HG03280 (cell line): ENCODE data around the gene BLID.

Experiments
- ATAC-seq: cut with Tn5 transposase; IDR thresholded peaks from one replicate; pipeline ENCODE4 v1.9.1; 2021; ENCODE audit warnings: mild to moderate bottlenecking, moderate library complexity; ENCODE audit not compliant: unreplicated experiment

The BLID gene, protein sequence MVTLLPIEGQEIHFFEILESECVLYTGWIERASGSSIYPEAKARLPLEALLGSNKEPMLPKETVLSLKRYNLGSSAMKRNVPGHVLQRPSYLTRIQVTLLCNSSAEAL

DNA sequence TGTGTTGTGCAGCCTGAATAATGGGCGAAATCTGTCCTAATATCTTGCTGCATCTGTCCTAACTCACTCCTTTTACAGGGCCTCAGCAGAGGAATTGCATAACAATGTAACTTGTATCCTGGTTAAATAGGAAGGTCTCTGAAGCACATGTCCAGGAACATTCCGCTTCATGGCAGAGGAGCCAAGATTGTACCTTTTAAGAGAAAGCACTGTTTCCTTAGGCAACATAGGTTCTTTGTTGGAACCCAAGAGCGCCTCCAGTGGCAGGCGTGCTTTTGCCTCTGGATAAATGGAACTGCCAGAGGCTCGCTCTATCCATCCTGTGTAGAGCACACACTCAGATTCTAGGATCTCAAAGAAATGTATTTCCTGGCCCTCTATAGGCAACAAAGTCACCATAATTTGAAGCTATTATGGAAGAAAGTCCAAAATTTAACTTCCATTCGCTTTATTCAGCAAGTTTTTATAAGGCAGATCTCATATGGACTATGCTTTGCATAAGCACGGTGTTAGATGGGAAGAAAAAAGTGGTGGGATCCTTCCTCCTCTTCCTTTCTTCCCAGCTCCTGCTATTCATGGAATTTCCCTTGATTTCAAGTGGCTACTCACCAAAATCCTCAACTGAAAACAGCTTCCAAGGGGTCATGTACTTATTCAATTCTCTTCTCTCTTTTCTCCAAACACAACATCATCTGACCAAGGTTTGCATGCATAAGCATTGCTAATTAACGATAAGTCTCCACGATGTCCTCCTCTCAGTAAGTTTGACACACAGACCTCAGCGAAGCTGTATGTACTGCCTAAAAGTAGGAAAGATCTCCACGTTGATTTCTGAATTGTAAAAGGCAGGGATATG lies at the start of gene BLID:
Gene BLID (minus strand): TSS at position 692 of the 856 bp plus-strand sequence. CDS start 293 bp downstream, at position 399.
- ATAC-seq: no peak

DNA sequence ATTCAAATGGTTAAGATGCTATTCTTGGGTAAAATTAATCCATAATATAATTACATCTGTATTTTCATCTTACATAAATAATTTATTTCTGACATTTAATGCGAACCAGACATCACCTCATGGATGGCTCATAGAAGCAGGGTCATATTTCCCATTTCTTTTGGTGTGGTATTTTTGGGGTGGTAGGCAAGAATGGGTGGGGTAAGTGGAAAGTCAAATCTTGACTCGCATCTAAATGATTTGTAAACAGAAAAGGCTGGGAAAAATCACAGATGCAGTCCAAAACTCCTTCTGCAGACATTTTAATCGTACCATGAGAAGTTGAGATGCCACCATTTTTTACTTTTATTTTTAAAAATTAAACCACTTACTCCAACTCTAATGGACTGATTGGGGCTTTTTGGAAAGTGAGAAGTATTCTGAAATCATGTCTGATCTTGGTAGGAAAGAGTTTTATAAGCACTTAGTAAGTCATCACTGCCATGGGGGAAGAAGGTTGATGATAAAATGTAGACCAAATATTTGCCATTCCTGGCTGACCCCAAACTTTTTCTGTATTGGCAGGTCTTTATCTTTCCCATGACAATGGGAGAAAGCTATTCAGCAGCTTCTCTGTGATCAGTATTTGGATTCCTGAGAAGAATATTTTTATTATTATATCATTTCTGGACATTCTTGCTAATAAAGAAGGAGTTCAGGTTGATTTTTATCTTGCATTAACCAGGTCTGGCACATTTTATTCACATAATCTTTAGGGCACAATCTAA lies 47.2 kb upstream of the BLID start:
- ATAC-seq: no peak

DNA sequence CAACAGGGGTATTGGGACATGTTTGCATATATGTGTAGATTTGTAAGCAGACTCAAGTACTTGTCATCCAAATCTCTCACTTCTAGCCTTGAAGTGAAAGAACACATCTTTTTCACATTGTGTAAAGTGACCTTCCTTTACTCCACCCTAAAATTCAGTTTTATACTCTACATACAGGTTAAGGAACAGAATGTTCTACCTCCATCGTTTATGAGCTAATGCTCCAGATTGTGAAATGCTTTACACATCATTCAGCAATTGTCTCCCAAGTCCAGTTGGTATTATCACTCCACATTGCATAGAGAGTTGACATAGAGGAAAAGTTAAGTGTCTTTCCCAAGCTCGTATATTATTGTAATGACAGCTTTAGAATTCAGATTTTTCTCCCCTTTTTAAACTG lies 46.1 kb upstream of the BLID start:
- no peak for ATAC-seq

DNA sequence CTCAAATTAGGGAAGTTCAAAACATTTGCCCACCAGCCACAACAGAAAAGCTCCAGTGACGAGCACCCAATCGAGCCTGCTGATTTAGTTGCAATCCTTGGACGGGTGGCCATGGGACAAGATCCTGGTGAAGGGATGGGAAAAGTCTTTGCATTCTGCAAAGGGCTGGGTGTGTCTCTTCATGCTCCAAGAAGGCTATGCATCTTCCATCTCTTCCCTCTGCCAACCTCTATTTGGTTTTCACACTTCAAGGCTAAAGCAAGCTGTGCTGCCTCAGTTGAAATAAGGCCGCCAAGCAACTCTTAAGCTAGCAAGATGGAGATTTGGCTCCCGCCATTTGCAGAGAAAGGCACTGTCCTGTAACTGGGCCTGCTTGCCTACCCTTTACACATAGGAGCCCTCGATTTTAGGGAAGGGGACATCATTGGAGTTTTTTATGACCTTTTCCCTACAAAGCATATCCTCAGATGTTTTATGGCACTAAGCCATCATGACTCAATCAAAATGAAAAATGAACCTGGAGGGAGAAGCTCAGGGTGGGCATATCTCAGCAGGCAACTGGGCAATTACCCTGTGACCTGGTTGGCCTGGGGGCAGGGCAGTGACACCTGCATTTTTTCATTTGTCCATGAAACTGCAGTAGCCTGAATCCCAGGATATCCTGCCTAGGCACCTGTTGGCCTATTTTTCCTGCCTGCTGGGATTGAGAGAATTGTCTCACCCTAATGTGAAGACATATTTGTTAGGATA lies 45.0 kb upstream of the BLID start:
- ATAC-seq: no peak

DNA sequence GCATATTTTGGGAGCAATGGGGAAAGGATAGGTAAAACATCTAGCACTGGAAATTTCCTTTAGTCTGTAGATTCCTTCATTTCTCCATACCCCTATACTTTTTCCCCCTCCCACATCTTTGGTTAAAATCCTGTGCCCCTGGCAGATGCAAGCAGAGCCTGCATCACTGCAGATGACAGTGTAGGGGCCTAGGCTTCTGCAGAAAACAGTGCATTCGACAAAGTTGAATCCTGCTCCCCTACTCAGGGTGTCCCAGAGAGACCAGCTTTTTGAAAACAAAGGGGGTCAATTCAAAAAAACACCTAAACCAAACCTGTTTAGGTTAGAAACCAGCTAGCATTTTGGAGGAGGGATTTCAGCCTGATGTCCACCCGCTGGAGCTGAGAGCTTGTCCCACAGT lies 43.8 kb upstream of the BLID start:
- no peak for ATAC-seq

DNA sequence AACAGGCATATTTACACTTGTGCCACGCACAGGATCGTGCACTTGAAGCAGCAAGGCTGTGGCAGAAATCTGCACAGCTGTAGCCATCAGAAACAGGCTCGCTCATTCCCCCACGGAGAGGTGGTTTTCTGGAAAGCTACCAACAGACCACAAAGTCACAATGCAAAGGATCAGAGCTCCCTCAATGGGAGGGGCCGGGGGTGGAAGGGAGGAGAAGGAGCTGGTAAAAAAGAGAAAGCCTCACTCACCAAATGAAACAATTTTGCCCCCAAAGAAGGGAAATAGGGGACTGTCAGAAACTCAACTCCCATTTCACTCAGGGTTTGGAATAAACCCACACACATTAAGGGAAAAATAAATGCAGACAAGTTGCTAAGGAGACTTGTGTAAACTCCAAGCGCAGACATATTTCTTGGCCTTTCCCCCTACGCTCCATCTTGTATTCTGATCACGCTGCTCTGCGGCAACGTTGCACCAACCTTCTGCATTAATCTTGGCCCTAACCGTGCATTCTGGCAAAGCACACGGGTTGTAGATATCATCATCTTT lies 43.2 kb upstream of the BLID start:
- no peak for ATAC-seq

DNA sequence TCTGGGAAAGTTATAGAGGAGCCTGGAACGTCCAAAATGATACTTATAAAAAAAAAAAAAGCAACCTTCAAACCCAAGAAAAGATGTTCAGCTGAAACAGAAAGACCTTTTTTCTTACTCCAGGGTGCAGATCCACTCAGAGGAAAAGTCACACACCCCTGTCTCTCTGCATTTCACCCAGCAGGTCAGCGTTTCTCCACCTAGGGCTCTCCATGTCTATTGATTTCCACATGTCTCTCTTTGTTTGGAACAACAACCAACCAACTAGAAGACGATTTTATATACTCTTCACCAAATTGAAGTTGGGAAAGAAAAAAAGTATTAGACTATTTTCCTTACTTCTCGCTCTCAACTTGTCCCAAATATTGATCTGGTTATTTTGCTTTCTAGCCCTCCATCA lies 42.2 kb upstream of the BLID start:
- no peak for ATAC-seq

DNA sequence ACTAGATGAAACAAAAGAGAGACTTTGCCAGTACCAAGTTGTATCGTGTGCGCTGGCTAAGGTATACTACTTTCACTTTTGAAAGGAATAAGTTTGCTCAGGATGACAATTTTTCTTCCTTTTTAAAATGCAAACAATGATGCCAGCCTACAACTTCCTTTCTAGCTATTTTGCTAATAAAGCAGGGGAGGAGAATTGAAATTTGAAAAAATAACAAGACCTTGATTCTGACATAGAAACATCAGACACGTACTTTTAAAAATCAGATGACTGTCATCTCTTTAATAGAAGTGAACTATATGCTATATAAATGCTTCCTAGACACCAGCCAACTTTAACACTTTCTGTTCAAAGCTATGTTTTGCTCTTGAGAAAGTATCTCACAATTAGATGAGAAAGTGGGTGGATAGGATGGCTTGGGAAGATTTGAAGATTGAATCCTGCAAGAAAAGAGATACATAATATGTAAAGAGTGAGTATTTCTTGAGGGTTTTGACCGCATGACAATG lies 41.7 kb upstream of the BLID start:
- no peak for ATAC-seq

DNA sequence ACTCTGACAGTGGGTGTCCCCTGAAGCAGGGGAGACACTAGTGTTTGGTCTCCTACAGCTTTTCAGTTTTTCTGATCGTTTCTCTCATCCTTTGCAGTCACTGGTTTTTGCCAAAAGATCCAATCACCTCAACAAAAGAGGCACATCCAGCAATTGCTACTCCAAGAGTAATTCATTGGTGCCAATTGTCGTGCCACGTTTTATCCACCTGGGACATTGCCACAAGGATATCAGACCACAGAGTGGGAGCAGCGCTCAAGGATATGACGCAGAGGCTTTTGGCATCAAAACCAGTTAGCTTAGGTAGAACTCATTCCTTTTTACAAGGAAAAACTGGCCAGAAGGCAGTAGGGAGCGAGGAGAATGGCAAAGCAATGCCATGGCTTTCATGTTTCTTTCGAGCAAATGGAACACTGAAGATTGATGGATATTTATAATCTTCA lies 40.9 kb upstream of the BLID start:
- no peak for ATAC-seq

DNA sequence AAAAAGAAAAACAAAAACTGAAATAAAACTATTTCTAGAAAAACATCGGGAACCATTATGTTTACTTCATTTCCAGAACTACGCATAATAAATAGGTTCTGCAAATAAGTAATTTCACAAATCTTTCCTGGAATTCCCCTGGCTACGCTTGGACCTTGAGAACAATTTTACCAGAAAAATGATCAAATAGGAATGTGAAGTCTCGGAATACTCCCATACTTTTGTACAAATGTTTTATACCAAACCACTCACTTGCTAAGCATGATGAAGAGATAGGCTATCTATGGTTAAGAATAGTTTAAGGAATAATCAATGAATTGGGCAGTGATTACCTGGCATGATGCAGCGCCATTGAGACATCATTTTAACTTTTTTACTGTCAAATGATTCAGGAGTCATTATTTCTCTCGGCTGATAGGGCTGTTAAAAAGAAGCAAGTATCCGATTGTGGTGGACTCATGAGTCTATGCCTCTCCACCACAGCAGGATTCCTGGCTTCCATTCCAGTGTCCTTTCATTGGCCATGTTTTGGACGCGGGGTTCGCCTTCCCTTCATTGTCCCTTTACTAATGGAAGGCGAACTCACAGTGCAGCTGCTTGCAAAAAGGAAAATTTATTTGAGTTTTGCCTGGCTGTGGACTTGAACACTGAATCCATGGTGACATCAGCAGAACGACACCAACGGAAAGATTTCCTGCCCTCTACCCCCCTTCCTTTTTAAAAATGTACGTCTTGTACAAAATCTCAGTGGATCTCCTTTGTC lies 39.9 kb upstream of the BLID start:
- ATAC-seq: no peak

DNA sequence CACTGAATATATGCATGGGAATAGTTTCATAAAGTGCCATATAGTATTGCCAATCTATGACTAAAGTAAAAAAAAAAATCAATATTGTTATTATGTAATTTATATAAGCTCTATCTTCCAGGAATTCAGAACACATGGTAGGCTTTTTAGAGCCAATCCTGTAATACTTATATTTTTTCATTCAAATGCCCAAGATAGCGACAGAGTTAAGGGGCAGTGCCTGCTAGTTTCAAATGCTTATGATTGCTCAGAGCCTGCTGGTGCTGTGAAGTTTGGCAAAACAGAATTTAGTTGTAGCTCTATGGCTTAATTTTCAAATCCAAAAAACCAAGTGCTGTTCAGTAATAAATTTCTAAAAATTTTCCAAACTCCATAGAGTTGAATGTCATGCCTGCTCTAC lies 39.0 kb upstream of the BLID start:
- no peak for ATAC-seq

DNA sequence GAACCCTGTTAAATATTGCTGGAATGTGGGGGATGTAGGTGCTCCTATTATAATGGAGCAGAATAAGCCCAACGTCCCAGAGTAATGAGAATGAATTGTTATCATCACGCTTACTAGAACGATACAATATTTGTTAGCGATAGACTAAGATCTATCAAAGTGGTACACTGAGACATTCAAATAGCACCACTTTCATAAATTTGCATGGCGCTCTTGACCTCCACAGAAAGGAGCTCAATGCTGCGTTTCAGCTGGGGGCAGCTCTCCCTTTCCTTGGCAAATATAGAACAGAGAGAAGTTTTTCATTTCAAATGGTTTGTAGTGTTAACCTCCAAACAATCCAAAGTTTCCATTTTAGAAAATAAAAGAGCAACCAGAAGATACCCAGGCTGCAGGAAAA lies 38.2 kb upstream of the BLID start:
- ATAC-seq: no peak

DNA sequence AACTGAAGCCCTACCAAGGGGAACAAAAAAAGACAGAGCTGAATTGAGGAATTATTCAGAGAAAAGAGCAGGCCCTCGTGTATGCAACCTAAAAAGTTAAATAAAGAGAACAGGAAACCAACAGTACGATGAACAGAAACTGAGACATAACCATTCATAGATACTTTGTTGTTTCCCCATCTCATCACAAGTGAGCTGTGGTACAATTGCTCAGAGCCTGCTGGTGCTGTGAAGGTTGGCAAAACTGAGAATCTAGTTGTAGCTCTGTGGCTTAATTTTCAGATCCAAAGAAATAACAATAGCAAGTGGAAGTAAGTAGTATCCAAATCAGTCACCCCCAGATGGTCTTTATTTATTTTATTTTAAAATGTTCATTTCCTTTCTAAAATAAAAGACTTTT lies 37.7 kb upstream of the BLID start:
- no peak for ATAC-seq

DNA sequence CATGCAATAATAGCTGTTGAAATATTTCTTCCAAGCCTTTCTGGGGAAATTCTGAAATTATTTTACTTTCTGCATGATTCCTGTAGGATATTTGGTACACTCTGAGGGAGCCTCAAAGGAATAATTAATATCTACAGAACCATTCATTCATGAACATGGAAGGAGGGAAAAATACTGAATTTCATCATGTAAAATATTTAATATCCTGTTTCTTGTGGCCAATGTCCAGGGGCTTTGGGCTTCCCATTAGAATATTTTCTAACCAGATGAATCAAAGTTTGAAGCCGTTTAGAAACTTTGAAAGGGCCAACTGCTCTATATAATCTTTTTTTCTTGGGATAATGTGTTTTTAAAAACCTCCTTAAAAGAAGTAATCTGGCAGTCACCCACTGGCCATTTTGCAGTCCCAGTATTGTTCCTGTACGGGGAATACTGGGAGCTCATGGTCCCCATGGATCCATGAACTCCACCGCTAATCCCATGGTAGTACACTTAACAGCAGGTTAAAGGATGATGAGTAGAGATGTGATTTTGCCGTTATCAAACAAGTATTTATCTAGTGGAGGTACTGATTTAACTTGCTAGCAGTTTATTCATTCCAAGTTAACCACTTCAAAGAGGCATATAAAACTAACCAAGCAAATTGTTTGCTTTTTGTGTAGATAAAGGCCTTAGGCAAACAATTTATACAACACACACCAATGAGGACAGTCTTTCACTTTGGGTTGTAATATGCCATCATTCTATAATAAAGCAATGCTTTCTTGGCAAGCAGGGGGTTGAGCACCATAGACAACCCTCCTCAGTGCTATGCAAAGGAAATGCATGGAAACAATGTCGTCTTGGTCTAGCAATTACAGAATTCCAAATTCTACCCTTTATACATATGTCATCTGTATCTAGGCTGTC lies 34.5 kb upstream of the BLID start:
- ATAC-seq: no peak

DNA sequence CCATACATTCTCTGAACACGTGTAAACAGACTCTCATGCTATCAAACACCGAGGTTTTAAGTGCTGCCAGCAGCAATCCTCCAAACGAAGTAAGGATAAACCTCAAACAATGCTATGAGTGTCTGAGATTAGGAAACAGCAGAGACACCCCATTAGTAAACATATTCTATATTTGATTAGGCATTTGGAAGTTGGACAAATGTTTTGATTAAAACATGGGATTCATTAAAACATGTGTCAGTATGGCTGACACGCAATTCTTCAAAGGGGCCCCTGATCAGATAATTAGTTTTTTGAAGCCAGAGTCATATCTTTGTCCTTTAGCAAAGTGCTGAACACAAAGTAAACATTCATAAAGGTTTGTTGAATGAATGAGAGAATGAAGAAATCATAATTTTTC lies 33.2 kb upstream of the BLID start:
- ATAC-seq: no peak

DNA sequence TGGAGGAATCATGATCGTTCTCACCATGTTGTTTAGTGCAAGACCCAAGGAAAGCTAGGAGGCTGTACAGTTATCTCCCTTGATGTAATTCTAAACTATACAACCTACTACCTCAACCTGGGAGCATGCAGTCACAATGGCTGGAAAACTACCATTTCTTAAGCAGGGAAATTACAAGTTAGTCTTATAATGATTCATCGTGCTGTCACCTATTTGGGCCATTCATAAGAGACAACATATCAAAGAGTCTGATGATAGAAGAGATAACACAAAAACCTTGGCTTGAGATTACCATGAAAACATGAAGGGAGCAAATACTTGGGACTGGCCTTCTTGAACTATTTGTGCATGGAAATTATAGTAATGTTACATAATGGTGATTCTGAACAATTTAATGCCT lies 30.5 kb upstream of the BLID start:
- ATAC-seq: no peak

DNA sequence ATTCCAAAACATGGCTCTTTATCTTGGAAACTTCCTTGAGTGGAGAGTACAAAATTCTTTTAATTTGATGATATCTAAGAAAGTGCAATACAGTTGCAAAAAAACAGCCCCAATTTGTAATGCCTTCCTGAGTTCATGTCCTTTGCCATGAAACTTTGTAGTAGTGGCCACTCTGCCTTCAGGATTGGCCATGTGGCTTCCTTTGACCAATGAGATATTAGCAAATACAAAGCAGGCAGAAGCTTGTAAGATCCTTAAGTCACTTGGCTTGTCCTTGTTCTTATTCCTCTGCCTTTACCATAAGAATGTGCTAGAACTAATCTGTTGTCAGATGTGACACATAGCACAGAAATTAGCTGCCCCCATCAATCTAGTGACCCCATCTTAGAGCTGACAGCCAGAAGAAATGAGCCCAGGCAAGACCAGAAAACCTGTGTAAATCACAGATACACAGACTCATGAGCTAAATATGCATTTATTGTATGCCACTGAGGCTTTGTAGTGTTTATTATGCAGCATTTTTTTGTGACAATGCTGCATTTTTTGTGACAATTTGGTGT lies 29.8 kb upstream of the BLID start:
- no peak for ATAC-seq

DNA sequence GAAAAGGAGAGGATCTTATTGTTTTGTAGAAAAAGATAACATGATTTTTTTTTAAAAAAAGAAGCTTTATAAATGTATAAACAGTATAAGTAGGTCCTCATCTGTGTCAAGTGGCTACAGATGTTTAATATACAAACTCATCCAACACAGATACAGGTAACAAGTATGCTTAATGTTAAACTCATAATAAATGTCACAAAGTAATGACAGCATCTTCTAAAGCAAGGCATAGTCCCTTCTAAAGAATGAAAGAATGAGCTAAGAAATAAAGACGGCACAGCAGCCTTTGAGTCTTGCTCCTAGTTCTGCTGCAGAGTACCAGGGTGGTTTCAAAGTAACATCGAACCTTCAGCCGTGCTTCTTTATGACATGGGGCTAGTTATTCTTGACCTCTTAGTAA lies 28.7 kb upstream of the BLID start:
- no peak for ATAC-seq

DNA sequence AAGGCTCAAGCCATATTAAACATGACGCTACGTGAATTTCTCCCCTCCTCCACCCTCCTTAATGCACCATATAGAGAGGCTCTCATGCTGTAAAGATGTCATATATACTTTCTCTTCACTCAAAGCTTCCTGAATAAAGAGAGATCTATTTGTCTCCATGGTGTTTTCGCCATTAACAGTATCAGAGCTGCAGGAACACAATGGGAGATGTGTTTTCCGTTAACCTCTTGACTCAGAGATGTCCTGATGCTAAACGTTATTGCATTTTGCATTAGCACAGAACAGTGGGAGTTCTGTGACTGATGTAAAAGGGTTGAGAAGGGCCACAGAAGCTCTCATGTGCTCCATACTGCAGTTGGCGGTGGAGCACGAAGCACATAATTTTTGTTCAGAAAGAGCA lies 25.7 kb upstream of the BLID start:
- no peak for ATAC-seq
